Measurements from ENCODE around the gene PER1.
A peak's percentile ranks its signal among the peaks of the same experiment; 100 is the strongest.

PER1 gene

DNA sequence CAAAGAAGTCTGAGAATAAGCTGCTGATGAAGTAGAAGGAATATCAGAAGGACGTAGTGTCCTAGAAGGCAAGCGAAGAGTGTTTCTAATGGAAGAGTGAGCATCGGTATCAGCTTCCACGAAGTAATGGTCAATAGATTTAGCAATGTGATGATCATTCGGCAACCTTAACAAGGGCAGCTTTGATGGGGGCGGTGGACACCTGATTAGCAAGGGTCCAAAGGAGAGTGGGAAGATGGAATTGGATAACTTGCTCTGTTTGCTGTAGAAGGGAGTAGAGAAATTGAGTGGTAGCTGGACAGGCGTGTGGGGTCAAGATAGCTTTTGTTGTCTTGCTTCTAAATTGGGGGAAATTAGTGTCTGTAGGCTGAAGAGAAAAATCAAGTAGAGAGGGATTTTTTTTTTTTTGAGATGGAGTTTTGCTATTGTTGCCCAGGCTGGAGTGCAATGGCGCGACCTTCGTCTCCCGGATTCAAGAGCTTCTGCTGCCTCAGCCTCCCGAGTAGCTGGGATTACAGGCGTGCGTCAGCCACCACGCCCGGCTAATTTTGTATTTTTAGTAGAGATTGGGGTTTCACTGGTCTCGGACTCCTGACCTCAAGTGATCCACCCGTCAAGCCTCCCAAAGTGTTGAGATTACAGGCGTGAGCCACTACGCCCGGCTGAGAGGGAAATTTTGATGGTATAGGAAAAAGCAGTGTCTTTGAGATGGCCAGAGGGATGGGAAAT is 14.4 kb downstream of the PER1 start:
- no peak for DNase-seq

DNA sequence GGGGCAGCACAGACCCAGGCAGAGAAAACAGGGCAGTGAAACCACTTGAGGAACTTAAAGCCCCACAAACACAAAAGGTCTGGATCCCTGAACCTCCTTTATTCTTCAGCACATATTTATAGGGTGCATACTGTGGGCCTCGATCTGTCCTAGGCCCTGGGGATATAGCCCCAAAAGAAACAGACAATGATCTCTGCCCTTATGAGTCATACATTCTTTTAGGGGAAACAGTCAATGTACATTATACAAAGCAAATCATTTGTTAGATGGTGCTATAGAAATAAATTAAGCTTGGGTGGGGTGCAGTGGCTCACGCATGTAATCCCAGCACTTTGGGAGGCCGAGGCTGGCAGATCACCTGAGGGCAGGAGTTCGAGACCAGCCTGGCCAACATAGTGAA is 18.3 kb downstream of the PER1 start:
- DNase-seq, result peak; percentile 59

DNA sequence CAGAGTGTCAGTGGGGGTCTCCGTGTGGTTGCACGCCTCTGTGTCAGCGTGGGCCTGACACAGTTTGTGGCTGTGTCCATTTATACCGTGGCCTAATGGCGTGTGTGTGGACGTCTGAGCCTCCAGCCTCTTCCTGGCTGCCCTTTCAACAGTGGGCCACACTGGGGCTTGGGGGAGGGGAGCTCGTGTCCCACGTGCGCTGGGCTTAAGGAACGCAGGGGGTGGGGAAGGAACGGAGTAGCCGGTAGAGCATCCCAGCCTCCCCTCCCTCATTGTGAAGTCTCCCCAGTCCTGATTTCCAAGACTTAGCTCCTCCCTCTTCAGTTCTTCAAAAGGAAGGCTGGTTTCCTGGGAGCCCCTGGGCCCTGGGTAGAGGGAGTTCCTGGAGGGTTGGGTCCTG is 18.8 kb downstream of the PER1 start:
- DNase-seq, result no peak

DNA sequence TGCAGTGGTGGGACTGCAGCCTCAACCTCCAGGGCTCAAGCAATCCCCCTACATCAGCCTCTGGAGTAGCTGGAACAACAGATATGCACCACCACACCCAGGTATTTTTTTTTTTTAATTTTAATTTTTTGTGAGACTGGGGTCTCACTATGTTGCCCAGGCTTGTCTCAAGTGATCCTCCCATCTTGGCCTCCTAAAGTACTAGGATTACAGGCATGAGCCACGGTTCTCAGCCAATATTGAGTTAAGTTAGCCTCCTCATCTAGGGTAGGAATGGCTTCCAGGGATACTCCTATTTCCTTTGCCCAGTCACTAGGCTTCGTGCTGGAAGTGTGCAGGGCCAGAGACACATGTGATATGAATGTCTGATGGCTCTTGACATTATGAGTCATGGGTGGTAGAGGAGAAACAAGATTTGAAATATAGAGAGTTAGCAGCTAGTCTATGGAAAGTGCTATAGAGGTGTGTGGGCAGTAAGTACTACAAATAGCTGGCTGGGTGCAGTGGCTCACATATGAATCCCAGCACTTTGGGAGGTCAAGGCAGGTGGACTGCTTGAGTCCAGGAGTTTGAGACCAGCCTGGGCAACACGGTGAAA is 20.3 kb downstream of the PER1 start:
- peak; percentile 43 for DNase-seq

DNA sequence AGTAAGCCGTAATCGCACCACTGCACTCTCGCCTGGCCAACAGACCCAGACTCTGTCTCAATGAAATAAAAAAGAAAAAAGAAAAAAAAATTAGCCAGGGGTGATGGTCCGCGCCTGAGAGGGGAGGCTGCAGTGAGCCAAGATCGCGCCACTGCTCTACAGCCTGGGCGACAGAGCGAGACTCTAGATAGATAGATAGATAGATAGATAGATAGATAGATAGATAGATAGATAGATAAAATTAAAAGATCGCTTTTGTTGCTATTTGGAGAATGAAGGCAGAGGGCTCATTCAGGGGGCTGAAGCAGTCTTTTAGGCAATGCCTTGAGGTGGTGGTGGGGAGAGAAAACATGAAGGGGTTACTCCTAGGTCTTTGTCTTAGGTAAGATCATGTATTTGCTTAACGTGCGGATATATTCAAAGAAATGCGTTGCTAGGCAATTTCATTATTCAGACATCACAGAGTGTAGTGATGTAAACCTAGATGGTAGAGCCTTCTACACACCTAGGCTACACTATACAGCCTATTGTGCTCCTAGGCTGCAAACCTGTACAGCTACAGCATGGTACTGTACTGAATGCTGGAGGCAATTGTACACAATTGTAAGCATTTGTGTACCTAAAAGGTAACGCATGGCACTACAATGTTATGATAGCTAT is 23.9 kb downstream of the PER1 start:
- no peak for DNase-seq

DNA sequence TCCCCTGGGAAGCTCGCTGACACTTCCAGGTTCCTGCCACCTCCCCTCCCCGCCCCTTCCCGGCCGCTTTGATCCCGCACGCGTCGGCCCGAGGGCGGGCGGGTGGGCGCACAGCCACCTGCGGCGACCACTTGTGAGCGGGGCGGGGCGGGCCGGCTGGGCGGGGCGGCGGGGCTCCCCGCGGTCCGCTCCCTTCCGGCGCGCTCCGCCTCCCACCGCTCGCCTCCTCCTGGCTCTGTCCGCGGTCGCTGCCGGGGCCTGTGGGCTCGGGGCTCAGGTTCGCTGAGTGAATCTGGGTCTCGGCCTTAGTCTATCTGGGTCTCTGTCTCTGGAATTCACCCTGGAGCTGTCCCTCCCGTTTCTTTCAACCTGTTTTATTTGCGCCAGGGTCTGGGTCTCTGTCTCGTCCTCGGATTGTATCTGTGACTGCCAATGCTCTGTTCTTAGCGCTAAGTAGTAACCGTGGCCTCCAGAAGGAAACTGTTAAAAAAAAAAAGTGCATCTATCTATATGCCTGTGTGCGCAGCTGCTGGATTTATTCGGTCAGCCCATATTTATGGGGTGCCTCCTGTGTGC is 25.6 kb downstream of the PER1 start:
- peak; percentile 55 for DNase-seq

DNA sequence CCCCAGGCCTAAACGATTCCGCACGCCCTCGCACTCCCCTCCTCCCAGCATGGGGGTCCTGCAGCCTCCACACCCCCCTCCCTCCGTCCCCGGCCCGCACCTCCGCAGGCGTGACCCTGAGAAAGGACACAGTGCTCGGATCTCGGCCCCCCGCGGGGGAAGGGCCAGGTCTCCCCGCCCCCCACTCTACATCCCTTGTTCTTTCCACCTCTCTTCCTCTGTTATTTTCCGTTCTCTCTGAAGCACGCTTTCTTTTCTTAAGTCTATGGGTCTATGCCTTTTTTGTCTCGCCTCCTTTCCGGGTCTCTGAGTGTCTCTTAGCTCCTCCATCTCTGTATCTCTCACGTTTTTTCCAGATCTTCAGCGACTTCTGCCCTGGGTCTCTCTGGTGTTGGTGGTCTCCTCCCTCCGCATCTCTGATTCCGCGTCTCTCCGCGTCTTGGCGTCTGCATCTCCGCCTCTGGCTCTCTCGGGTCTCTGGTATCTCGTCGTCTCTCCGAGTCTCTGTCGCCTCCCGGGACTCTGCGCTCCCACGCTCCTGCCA is 26.2 kb downstream of the PER1 start:
- no peak for DNase-seq

DNA sequence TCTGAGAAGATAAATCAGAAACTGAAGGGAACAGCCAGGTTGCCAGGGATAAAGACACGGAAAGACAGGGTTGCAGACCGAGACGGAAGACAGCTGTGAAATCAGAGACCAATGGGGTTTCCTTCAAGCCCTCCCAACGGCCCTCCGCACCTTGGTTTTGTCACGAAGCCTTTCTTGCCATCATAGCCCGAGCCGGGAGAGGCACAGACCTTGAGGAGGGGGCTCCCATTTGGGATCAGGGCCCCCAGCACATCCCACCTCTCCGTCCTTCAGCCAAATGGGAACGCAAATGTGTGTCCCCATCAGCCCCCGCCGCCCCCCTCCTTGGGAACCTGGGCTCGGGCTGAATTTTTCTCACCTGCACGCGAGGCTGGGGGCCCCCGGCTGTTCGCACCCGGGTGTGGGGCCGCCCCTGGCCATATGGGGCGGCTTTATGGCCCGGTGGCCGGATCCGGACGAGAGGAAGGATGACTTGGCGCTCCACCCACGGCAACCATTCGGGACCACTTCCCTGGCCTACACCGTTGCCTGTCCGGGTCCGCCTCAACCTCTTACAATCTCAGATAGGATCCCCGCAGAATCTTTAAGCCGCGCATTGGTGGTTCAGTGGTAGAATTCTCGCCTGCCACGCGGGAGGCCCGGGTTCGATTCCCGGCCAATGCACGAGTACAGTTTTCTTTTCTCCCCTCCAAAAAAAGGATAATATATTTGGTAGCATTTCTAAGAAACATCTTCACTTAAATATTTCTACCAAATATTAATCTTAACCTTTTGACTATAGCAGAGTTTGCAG is 26.9 kb downstream of the PER1 start:
- peak; percentile 39 for DNase-seq

DNA sequence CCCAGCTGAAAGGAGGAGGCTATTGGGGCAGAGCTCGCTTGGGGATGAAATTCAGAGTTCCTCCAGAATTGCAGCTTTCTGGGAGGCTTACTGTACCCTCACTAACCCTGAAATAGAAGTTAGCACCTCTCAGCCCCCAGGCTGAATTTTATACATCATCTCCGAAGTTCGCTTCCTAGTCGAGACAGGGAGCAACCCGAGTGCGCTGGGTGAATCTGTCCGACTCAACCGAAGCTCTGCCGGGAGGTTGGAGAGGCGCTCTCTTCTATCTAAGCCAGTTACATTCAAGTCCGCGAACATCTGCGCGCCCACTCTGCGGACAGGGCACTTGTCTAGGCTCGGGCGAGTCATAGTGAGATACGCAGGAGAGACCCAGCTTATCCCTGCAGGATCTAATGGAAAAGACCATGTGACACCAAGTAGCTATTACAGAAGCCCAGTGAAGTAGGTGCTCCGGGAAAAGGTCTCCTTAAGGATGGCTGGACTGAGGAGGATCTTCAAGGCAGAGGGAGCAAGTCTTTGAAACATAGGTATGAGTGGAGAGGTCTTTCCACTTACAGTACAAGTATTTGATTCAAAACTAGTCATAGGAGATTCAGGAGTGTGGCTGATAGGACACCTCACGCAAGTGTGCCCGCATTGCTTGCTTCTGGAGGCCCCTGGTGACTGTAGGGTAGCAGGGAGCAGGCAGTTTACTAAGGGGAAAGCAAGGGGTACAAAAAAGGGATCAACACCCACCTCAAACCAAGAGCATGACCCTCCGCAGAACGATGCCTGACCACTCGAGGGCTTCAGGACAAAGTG is 27.7 kb downstream of the PER1 start:
- no peak for DNase-seq

DNA sequence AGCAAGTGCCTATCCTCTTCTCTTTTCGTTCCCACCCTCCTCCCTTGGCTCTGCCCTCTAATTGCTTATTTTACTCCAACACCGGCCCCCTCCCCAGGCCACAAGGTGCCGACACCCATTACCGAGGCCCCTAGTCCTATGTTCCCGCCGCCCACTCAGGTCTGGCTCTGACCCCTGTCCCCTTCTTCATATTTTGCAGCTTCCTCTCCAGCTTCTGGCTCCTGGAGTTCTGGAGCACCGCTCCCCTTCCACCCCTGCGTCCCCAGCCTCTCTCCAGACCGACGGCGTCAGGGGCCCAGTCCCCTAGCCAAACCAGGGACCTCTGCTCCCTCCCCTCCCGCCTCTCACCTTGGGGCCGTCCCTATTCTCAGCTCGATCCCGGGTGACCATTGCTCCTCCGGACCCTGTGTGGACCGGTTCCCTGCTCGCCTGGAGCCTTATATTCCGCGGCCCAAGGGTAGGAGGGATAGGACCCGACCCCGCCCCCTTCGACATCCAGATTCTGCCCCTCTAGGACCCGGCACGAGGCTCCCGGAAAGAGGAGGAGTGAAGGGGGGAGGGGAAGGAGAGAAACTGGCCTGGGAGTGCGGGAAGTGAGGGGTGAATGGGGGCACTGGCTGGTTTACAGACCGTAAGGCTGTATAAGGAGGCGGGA is 28.4 kb downstream of the PER1 start, which contains the start of gene HES7:
HES7 (minus strand) TSS at position 412 of the 655 bp plus-strand sequence; CDS start at position 390, 22 bp downstream.
- no peak for DNase-seq

DNA sequence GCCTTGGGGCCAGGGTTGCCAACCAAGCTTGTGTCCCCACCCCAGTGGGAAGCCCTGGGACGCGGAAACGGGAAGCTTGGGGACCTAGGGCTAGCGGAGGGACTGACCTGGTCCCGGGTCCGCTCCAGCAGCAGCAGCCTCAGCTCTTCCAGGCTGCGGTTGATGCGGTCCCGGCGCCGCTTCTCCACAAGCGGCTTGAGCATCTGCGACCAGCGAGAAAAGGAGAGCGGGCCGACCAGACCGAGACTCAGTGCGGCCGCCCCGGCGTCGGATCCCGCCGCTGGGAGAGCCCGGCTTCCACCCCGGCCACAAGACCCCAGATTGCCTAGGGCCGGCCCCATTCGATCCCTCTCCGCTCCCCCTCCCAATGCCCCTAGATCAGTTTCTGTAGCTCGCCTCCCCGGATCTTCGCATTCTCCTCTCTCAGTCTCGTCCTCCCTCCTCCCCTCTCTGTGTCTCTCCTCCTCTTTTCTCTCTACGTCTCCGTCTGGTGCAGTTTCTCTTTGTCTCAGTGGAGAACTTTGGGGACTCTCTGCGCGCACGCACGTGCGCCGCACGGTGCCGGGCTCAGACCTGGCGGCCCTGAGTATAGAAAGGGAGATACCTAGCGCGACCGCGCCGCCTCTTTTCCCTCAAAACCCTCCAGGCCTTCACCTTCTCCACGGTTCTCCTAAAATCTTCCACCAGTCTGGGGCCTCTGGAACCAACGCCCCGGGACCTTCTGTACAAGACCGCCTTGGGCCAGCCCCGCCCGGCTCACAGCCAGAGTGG is 29.1 kb downstream of the PER1 start:
- peak; percentile 28 for DNase-seq

DNA sequence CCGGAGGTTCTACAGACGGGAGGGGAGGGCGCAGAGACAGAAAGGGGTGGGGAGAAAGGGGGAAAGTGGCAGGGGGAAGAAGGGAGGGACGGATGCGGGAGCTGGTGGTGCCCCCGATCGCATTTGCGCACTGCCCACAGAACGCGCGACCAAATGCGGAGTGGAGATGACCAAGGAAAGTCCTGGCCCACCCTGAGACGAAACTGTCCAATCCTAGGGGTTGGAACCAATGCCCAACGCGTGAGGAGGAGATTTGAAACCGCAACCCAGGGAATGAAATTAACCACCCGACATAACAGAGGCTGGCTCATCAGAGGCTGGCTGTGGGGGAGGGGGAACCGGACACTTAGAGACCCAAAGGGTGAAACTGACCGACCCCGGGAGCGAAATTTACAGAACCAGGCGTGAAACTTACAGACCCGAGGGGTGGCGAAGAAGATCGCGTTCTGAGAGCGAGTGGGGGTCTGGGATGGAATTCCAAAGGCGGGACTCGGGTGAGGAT is 29.7 kb downstream of the PER1 start:
- DNase-seq, result peak; percentile 45

DNA sequence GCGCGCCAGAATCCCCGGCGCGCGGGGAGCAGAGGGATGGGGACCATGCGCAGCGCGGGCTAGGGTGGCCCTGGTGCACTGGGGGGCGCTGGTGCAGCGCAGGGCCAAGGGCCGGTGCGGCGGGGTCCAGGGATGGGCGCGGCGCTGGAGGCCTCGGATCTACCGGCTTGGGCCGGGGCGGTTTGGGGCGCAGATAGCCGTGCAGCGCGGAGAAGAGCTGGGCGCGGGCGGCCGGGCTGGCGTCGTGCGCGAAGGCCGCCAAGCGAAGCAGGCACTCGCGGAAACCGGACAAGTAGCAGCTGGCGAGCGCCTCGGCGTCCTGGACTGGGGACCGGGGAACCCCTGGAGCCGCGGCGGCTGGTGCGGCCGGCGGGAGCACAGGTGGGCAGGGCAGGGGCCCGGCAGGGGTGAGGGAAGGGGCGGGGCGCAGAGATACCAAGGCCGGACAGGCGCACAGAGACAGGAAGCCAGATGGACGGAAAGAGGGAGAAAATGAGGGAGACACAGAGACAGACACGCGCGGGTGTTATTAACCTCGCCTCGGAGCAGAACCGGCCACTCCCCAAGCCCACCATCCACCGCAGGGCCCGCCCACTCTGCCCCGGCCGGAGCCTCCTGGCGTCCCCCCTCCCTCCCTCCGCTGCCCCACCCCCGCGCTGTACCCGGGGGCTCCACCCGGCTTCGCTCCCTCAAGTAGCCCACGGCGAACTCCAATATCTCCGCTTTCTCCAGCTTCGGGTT is 30.4 kb downstream of the PER1 start:
- DNase-seq, result peak; percentile 63

DNA sequence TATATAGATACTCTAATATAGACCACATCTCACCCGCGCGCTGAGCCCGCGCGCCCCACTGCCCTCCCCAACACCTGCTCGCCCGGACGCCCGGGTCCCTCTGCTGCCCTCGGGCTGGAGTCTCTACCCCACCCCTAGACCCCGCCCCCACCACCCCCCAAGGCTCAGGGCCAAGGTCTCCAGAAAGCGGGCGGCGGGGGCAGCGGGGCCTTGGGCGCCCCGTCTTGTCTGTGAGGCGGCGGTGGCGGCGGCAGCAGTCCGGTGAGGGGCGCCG is 30.9 kb downstream of the PER1 start:
- DNase-seq, result no peak

DNA sequence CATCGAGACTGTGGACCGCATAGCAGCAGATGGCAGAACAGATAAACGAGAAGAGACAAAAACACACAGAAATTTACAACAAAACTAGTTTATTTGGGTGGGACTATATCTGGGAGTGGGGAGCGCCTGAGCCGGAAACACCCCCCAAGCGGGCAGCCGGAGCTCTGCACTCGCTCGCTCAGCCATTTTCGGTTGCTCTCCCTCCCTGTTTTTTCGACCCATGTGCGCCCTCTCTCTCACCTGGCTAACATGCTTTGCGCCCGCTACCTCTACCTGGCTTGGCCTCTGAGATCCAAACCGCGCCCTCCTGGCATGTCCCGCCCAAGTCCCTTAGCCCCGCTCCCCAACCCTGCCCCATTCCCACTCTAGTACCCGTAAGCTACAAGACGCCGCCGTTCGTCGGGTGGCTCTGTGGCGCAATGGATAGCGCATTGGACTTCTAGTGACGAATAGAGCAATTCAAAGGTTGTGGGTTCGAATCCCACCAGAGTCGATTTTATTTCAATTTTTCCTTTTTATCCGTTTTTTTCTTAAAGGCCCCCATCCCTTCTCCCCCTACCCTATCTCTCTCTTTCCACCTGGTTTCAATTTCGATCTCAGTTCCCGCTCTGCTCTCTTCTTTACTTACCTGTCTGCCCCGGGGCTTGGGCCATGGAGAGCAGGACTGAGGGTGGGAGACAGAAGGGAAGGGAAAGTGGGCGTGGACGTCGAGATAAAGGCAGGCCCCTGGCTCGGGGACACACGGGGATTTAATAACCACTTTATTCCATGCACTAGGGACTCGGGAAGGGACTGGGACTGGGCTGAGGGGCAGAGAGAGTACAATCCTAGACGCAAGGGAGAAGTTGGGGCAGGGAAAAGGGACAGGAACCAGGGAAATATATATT is 31.4 kb downstream of the PER1 start:
- DNase-seq, result peak; percentile 51

DNA sequence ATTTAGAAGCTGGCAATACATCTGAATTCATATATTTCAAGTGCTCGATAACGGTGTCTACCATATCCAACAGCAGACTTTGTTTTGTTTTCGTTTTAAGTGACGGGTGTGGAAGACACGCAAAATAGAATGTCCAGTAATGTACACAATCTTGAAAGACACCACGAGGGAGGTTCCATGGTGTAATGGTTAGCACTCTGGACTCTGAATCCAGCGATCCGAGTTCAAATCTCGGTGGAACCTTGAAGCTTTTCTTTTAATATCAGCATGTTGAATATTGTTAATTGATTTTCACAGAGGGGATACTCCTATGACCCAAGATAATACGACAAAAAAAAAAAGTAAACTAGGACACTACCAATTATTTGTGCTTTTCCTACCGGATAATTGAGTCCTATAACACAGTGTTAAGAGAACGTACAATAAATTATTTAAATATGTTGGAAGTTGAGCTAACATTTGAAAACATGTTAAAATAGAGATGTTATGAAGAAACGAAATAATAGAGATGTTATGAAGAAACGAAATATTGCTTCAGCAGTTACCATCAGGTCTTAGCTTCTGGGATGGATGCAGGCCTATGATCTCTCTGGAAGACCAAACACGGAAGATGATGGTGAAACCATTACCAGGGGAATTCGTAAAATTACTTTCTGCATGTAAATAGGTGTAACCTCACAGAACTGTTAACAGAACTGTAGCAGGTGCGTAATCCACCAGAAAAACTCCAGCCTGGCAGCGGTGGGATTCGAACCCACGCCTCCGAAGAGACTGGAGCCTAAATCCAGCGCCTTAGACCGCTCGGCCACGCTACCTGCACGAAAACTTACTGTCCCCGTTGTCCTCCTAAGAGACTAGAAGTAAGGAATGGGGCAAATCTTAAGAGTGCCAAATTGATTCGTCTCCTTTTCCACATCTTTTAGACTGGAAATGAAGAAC is 32.4 kb downstream of the PER1 start:
- peak; percentile 86 for DNase-seq

DNA sequence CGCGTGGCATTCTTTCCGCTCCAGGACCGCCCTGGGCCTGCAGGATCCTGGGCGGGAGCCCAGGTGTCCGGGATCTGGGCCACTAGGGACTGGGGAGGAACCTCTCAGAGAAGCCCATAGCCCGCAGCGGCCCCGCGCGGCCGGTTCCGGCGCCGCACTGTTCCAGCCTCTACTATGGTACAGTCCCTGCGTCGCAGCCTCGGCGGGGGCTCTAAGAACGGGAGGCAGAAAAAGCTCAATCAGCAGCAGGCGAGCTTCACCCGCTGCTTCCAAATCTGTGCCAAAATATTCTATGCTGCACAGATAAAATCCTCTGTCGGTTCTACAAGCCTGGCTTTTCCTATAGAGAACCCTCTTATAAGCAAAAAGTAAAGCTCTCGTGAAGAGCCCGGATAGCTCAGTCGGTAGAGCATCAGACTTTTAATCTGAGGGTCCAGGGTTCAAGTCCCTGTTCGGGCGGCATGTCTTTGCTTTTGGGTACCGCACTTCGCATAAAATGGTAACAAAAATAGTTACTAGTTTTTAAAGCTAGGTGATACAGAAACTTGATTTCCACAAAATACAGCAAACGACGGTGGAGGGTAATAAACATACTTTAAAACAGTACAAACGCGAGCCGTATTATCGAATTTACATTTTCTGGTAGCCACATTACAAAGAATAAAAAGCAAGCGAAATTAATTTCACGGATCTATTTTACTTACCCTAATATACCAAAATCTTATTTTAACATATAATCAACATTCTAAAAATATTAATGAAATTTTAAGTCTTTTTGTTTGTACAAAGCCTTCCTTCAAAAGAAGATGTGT is 33.2 kb downstream of the PER1 start:
- peak; percentile 64 for DNase-seq

All from HCEC 1CT (cell line).